Thoracic aorta (tissue), 2 donors: ENCODE data around the gene CEND1. TPM values are rescaled to one million over a fixed set of nuclear protein-coding genes. Genes with fewer than 3 reads are reported as not detected.
A peak's percentile ranks its signal among the peaks of the same experiment; 100 is the strongest.

Experiments
- ATAC-seq: fragments of 150-250 bp; one replicate; pipeline ENCODE4 v1.8.0; 2017; ENCODE audit warnings: low read depth; ENCODE audit not compliant: insufficient number of reproducible peaks, low FRiP score
- DNase-seq: peaks from one replicate; pipeline ENCODE4 v3.0.0-alpha.2; 2020; ENCODE audit warnings: low spot score
- H3K27ac ChIP-seq, 2 donors: fragments of 200-600 bp; sonication (generic); 1 replicate in 1 of 2; 2 replicates in 1 of 2; pipeline ENCODE4 v1.5.1; 2016; ENCODE audit warnings: mild to moderate bottlenecking in 2 of 2, moderate library complexity in 2 of 2
- H3K27me3 ChIP-seq: fragments of 200-600 bp; sonication (generic); replicated peaks from 2 replicates; pipeline ENCODE4 v1.6.0; 2016; ENCODE audit warnings: mild to moderate bottlenecking; ENCODE audit not compliant: insufficient read depth
- H3K36me3 ChIP-seq: fragments of 200-600 bp; sonication (generic); one replicate; pipeline ENCODE4 v1.5.1; 2016
- H3K4me1 ChIP-seq, 2 donors: fragments of 200-600 bp; sonication (generic); 1 replicate in 1 of 2; 2 replicates in 1 of 2; pipeline versions ENCODE4 v1.5.1 to v1.6.0; 2016; ENCODE audit warnings: low read depth in 2 of 2, mild to moderate bottlenecking in 1 of 2; ENCODE audit not compliant: control insufficient read depth in 1 of 2
- H3K4me3 ChIP-seq: fragments of 200-600 bp; sonication (generic); 2 replicates; pipeline ENCODE4 v1.5.1; 2016; ENCODE audit warnings: mild to moderate bottlenecking
- H3K9me3 ChIP-seq: fragments of 200-600 bp; sonication (generic); 2 replicates; pipeline ENCODE4 v1.5.1; 2016
- total RNA-seq, 2 donors: library from RNA; depleted of rRNA; stranded (reverse); fragments of >200 nt; gene quantifications; one replicate each; pipeline versions ENCODE4 v1.1.0 to v1.2.3, GENCODE V29; 2016
- TF ChIP-seq, protein P1 (sequence below): fragments of 200-600 bp; sonication (generic); IDR thresholded peaks from one replicate; pipeline ENCODE4 v1.5.1; 2019; ENCODE audit warnings: antibody characterized with exemption

CEND1 gene
- total RNA-seq, 2 donors from 2014 or later = not detected

DNA sequence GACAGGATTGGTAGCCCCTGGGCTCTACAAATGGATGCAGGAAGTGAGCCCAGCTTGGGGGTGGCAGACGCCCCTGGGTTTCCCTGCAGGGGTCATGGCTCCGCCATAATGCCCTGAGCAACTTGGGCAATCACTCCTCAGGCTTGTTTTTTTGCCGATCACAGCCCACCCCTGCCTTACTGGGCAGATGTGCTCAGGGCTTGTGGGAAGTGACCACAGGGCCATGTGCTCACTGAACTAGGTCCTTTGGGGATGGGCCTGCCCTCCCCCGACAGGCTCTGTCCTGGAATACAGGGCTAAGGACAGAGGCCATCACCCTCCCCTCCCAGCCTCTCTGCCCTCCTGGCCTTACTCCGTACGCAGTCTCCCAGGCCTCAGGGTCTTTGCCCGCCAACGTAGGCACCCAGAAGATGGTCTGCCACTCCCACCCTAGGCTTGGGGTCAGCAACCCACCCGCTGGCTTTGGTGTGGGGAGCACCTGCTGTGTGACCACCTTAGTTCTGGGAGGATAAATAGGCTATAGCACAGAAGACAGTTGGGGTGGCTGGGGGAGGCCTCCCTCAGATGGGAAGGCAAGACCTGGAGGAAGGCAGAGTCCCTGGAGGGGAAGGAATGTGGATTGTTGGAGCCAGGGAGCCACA lies 23.7 kb upstream of the CEND1 start:
- H3K9me3 ChIP-seq = no peaks in the 10 kb centered on the region

DNA sequence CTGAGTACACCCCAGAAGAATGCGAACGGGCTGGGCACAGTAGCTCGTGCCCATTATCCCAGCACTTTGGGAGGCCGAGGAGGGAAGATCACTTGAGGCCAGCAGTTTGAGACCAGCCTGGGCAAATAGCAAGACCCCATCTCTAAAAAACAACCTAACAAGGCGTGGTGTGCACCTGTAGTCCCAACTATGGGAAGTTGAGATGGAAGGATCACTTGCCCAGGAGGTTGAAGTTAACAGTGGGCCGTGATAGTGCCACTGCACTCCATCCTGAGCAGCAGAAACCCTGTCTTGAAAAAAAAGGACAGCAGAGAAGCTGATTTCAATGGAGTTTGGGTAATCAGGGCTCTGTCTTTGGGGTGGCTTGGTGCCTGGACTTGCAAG lies 23.2 kb upstream of the CEND1 start:
- Histone ChIP-seq H3K36me3 (peaks cover 30% of the 10 kb centered on the region), H3K27me3 (no peaks in the 10 kb centered on the region), H3K9me3 (no peaks in the 10 kb centered on the region), H3K4me1 (peaks cover 13 to 27% of the 10 kb centered on the region in 2 donors), H3K27ac (no peak overlapping the region), H3K4me3 (no peak overlapping the region)
- TF ChIP-seq, protein P1, sequence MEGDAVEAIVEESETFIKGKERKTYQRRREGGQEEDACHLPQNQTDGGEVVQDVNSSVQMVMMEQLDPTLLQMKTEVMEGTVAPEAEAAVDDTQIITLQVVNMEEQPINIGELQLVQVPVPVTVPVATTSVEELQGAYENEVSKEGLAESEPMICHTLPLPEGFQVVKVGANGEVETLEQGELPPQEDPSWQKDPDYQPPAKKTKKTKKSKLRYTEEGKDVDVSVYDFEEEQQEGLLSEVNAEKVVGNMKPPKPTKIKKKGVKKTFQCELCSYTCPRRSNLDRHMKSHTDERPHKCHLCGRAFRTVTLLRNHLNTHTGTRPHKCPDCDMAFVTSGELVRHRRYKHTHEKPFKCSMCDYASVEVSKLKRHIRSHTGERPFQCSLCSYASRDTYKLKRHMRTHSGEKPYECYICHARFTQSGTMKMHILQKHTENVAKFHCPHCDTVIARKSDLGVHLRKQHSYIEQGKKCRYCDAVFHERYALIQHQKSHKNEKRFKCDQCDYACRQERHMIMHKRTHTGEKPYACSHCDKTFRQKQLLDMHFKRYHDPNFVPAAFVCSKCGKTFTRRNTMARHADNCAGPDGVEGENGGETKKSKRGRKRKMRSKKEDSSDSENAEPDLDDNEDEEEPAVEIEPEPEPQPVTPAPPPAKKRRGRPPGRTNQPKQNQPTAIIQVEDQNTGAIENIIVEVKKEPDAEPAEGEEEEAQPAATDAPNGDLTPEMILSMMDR = no peak
- no peak for ATAC-seq
- DNase-seq = no peak

More for the DNA sequence above, 23.7 kb upstream of the CEND1 start:
- TF ChIP-seq, protein P1 = no peak
- Histone ChIP-seq H3K27ac (no peak overlapping the region), H3K4me3 (no peak overlapping the region), H3K4me1 (peaks cover 11 to 25% of the 10 kb centered on the region in 2 donors), H3K27me3 (no peaks in the 10 kb centered on the region), H3K36me3 (peaks cover 30% of the 10 kb centered on the region)
- no peak for DNase-seq
- no peak for ATAC-seq

DNA sequence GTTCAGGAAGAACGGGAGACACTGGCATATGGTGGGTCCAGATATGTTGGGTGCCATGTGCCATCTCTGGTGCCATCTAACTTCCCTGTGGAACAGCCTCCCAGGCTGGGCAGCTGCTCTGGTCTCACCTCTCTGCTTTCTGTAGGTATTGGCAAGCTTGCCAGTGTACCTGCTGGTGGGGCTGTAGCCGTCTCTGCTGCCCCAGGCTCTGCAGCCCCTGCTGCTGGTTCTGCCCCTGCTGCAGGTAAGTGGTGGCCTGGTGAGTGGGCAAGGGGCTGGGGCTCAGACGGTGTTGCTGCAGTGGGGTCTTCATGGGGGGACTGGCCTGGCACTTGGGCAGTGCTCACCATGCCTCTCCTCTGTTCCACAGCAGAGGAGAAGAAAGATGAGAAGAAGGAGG lies 22.5 kb upstream of the CEND1 start:
- no peaks in the 10 kb centered on the region for H3K27me3 ChIP-seq
- H3K4me1 ChIP-seq = peaks cover 13 to 30% of the 10 kb centered on the region in 2 donors
- H3K9me3 ChIP-seq = no peaks in the 10 kb centered on the region
- no peak for ATAC-seq
- DNase-seq = no peak
- H3K27ac ChIP-seq = no peak overlapping the region
- H3K4me3 ChIP-seq = no peak overlapping the region
- TF ChIP-seq, protein P1 = no peak
- H3K36me3 ChIP-seq = peaks cover 30% of the 10 kb centered on the region

DNA sequence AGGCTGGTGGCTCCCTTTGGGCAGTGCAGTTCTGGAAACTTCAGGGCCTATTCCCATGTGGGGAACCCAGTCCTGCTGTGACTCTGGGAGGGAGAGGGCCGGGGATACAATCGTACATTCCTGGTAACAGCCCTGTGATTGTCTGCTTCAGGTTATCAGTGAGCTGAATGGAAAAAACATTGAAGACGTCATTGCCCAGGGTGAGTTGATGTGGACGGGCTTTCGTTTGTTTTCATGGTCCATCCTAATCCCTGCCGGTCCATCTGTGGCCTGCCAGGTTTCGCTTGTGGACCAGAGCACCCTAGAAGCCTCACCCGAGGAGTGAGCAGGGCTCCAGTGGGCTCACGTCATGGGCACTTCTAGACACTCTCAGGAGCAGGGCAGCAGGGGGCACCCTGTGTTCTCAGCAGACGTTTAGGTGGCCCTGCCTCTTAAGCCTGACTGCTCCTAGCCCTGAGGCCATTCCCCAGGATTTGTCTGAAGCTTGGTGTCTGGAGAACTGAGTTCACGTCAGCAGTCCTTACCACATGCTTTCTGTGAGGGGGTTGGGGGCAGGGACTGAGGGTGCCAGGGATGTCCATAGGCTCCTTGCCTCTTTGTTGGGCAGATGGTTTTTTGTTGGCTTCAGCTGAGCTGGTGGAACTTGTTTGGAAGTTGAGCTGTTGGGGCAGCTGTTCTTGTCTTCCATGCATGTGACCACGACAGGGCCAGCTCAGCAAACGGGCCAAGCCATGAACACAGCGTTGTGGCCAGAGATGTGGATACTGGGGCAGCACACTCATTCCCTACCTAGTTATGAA lies 21.8 kb upstream of the CEND1 start:
- Histone ChIP-seq H3K4me3 (no peak overlapping the region), H3K27ac (no peak overlapping the region), H3K36me3 (peaks cover 30% of the 10 kb centered on the region), H3K9me3 (no peaks in the 10 kb centered on the region), H3K4me1 (peaks cover 13 to 30% of the 10 kb centered on the region in 2 donors), H3K27me3 (no peaks in the 10 kb centered on the region)
- TF ChIP-seq, protein P1 = no peak
- no peak for ATAC-seq
- no peak for DNase-seq

DNA sequence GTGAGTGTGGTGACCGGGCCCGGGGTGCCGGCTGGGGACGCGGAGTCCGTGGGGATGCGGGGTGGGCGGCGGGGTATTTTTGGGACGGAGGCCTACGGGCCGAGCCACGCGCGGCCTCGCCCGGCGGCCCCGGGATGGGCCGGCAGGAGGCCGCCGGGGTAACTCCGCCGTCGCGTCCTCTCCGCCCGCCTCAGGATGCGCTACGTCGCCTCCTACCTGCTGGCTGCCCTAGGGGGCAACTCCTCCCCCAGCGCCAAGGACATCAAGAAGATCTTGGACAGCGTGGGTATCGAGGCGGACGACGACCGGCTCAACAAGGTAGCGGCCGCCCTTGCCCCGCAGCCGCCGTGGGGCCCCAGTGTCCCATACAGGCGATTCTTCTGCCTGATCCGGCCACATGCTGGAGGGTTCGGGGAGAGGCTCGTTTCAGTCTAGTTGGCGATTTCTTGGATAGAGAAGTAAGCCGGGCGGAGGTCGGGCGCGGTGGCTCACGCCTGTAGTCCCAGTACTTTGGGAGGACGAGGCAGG lies 20.2 kb upstream of the CEND1 start:
- Histone ChIP-seq H3K36me3 (peaks cover 30% of the 10 kb centered on the region), H3K9me3 (no peaks in the 10 kb centered on the region), H3K4me3 (peak overlapping the region; percentile 90), H3K27me3 (no peaks in the 10 kb centered on the region), H3K27ac (peak overlapping the region; percentile 87 to 98), H3K4me1 (peaks cover 13 to 30% of the 10 kb centered on the region in 2 donors)
- TF ChIP-seq, protein P1 = peak; percentile 23
- DNase-seq = no peak
- no peak for ATAC-seq
